Breast epithelium (tissue), 4 donors: ENCODE results near the gene ISLR2. TPM values are rescaled to one million over a fixed set of nuclear protein-coding genes. Genes with fewer than 3 reads are reported as not detected.
A peak's percentile ranks its signal among the peaks of the same experiment; 100 is the strongest.

Experiments
- DNase-seq, 2 donors: peaks; one replicate each; pipeline ENCODE4 v3.0.0-alpha.2; 2019; ENCODE audit warnings: low spot score in 2 of 2
- H3K27ac ChIP-seq, 2 donors: fragments of 200-600 bp; sonication (generic) in 1 of 2; one replicate each; pipeline ENCODE4 v1.5.1; 2016 to 2019; ENCODE audit warnings: mild to moderate bottlenecking in 1 of 2
- H3K27me3 ChIP-seq, 2 donors: fragments of 200-600 bp; sonication (generic) in 1 of 2; one replicate each; pipeline versions ENCODE4 v1.5.1 to v1.6.0; 2017 to 2019; ENCODE audit warnings: control low read depth in 1 of 2, mild to moderate bottlenecking in 1 of 2
- H3K36me3 ChIP-seq: fragments of 200-600 bp; one replicate; pipeline ENCODE4 v1.5.1; 2019
- H3K4me1 ChIP-seq, 2 donors: fragments of 200-600 bp; sonication (generic); one replicate each; pipeline ENCODE4 v1.5.1; 2016 to 2019; ENCODE audit warnings: control low read depth in 1 of 2
- H3K4me3 ChIP-seq, 3 donors: fragments of 200-600 bp; sonication (generic); 1 replicate in 2 of 3; 2 replicates in 1 of 3; pipeline ENCODE4 v1.5.1; 2016 to 2019; ENCODE audit warnings: mild to moderate bottlenecking in 3 of 3, moderate library complexity in 2 of 3
- H3K9me3 ChIP-seq, 2 donors: fragments of 200-600 bp; sonication (generic) in 1 of 2; one replicate each; pipeline ENCODE4 v1.5.1; 2016 to 2019; ENCODE audit warnings: control low read depth in 1 of 2
- POLR2A ChIP-seq: fragments of 450-650 bp; IDR thresholded peaks from one replicate; pipeline ENCODE4 v1.6.1; 2016; ENCODE audit warnings: antibody characterized with exemption, mild to moderate bottlenecking, moderate library complexity
- POLR2AphosphoS5 ChIP-seq, 3 donors: sonication (generic); formaldehyde crosslinking; IDR thresholded peaks; one replicate each; pipeline ENCODE4 v1.6.1; 2017; ENCODE audit warnings: antibody characterized with exemption in 3 of 3
- intact Hi-C: fragments of 100-400 bp; cut with DNase I; formaldehyde crosslinking; loops from one replicate; pipeline ENCODE4 v1.15.1; 2023; ENCODE audit warnings: low total_unique reads
- total RNA-seq, 3 donors: library from RNA; depleted of rRNA; stranded (reverse); fragments of >200 nt; gene quantifications; one replicate each; pipeline ENCODE4 v1.1.0, GENCODE V29; 2016
- TF ChIP-seq, protein P1 (sequence below), 3 donors: fragments of 450-650 bp; IDR thresholded peaks; one replicate each; pipeline ENCODE4 v1.5.1; 2016 to 2017; ENCODE audit warnings: antibody characterized with exemption in 3 of 3, mild to moderate bottlenecking in 3 of 3, moderate library complexity in 3 of 3

Gene ISLR2
- total RNA-seq, 3 donors from 2014 or later = 0.48 to 0.88 TPM; not detected in 1

DNA sequence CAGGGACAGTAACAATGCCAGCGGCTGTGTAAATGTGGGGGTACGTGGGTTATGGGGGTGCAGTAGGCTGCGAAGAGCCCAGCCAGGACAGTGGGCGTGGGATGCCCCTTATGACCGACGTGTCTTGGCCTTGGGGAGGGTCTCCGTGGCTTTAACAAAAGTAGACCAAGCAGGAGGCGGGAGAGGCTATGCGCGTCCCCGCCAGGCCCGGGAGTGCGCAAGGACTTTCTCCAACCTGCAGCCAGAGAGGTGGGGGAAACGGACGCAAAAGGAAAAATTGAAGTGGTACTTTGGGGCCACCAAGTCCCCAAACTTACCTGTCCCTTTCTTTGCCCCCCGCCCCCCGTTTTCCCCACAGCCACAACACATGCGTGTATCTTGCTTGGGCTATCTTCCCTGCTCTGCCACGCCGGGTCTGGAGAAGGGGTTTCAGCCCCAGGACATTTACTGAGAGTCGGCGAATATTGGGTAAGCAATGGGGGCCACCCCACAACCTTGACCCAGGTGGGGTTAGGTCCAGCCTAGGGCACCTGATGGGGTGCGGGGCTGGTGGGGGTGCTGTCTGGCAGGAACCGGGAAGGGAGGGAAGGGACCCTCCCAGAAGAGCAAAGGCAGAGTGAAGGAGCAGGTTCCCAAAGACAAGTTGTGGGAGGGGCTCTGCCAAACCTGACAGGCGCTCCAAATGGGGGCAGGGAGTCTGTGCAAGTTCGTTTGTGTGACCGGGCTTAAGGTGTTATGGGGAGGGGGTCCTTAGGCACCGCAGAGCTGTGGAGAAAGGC, 652 bp downstream of the ISLR2 start:
- Histone ChIP-seq H3K27ac (no peak overlapping the region), H3K4me1 (peaks cover 7 to 16% of the 10 kb centered on the region in 2 donors), H3K36me3 (no peaks in the 10 kb centered on the region), H3K27me3 (peaks cover 3 to 76% of the 10 kb centered on the region in 2 donors), H3K9me3 (peaks cover 10 to 25% of the 10 kb centered on the region in 2 donors), H3K4me3 (peak overlapping the region in 2 of 3 donors; percentile 45 to 66)
- no peak for DNase-seq
- intact Hi-C loops = no loop called here
- TF ChIP-seq POLR2A (no peak), POLR2AphosphoS5 (IDR thresholded peaks at IDR 0.05) (no peak)
- TF ChIP-seq, protein P1, sequence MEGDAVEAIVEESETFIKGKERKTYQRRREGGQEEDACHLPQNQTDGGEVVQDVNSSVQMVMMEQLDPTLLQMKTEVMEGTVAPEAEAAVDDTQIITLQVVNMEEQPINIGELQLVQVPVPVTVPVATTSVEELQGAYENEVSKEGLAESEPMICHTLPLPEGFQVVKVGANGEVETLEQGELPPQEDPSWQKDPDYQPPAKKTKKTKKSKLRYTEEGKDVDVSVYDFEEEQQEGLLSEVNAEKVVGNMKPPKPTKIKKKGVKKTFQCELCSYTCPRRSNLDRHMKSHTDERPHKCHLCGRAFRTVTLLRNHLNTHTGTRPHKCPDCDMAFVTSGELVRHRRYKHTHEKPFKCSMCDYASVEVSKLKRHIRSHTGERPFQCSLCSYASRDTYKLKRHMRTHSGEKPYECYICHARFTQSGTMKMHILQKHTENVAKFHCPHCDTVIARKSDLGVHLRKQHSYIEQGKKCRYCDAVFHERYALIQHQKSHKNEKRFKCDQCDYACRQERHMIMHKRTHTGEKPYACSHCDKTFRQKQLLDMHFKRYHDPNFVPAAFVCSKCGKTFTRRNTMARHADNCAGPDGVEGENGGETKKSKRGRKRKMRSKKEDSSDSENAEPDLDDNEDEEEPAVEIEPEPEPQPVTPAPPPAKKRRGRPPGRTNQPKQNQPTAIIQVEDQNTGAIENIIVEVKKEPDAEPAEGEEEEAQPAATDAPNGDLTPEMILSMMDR (IDR thresholded peaks at IDR 0.05) = no peak

DNA sequence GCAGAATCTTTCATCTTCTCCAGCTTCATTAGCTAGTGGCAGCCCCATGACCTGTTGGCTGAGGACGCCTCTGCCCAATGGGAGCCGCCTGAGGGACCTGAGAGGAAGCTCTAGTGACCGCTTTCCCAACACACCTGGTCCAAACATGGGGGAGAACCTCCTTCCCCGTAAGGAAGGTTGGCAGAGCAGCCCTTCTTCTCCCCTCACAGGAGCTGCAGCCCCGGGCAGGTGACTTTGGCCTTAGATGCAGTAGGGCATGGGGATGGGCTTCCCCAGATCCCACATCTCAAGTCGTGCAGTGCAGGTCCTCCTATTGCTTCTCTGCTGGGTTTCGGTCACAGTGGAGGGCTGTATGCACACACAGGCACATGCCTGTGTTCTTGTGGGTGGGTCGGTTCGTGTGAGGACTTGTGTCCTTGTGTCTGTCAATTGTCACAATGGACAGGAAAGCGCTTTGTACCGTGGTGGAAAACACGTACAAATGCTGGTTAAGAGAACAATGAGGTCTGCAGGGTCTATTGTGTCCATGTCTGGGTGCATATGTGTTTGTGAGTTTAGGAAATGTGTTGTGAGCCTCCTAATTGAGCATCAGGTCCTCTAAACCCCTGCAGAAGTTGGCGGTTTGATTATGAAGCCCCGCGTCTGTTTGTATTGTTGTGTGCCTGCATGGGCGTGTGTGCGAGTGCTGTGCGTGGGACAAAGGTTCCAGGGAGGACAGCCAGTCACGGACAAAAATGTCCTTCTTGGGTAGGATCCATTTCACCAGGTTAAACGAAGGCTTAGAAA, 1.4 kb downstream of the ISLR2 start:
- no peak for DNase-seq
- TF ChIP-seq POLR2A (no peak), POLR2AphosphoS5 (IDR thresholded peaks at IDR 0.05) (no peak)
- TF ChIP-seq, protein P1 (IDR thresholded peaks at IDR 0.05) = no peak
- Histone ChIP-seq H3K36me3 (no peaks in the 10 kb centered on the region), H3K9me3 (peaks cover 10 to 25% of the 10 kb centered on the region in 2 donors), H3K4me3 (no peak overlapping the region), H3K27me3 (peaks cover 3 to 75% of the 10 kb centered on the region in 2 donors), H3K27ac (no peak overlapping the region), H3K4me1 (peaks cover 7 to 16% of the 10 kb centered on the region in 2 donors)
- intact Hi-C loops = no loop called here

DNA sequence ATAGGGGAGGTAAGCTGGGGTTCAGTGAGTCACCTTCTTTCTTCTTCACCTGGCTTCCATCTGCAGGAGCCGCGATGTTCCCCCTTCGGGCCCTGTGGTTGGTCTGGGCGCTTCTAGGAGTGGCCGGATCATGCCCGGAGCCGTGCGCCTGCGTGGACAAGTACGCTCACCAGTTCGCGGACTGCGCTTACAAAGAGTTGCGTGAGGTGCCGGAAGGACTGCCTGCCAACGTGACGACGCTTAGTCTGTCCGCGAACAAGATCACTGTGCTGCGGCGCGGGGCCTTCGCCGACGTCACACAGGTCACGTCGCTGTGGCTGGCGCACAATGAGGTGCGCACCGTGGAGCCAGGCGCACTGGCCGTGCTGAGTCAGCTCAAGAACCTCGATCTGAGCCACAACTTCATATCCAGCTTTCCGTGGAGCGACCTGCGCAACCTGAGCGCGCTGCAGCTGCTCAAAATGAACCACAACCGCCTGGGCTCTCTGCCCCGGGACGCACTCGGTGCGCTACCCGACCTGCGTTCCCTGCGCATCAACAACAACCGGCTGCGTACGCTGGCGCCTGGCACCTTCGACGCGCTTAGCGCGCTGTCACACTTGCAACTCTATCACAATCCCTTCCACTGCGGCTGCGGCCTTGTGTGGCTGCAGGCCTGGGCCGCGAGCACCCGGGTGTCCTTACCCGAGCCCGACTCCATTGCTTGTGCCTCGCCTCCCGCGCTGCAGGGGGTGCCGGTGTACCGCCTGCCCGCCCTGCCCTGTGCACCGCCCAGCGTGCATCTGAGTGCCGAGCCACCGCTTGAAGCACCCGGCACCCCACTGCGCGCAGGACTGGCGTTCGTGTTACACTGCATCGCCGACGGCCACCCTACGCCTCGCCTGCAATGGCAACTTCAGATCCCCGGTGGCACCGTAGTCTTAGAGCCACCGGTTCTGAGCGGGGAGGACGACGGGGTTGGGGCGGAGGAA, 2.6 kb downstream of the ISLR2 start:
- intact Hi-C loops = loop anchor here (1.0 kb wide), 1 partner anchor 14 kb away; no protein-coding TSS in a partner anchor
- H3K4me1 ChIP-seq = peaks cover 7 to 17% of the 10 kb centered on the region in 2 donors
- H3K36me3 ChIP-seq = no peaks in the 10 kb centered on the region
- H3K27me3 ChIP-seq = peaks cover 3 to 79% of the 10 kb centered on the region in 2 donors
- no peak overlapping the region for H3K4me3 ChIP-seq
- H3K27ac ChIP-seq = no peak overlapping the region
- peaks cover 10 to 25% of the 10 kb centered on the region in 2 donors for H3K9me3 ChIP-seq
- no peak for TF ChIP-seq POLR2AphosphoS5 (IDR thresholded peaks at IDR 0.05)
- TF ChIP-seq, protein P1 (IDR thresholded peaks at IDR 0.05) = no peak
- no peak for TF ChIP-seq POLR2A
- DNase-seq = no peak

DNA sequence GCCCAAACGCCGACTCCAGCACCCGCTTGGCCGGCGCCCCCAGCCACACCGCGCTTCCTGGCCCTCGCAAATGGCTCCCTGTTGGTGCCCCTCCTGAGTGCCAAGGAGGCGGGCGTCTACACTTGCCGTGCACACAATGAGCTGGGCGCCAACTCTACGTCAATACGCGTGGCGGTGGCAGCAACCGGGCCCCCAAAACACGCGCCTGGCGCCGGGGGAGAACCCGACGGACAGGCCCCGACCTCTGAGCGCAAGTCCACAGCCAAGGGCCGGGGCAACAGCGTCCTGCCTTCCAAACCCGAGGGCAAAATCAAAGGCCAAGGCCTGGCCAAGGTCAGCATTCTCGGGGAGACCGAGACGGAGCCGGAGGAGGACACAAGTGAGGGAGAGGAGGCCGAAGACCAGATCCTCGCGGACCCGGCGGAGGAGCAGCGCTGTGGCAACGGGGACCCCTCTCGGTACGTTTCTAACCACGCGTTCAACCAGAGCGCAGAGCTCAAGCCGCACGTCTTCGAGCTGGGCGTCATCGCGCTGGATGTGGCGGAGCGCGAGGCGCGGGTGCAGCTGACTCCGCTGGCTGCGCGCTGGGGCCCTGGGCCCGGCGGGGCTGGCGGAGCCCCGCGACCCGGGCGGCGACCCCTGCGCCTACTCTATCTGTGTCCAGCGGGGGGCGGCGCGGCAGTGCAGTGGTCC, 3.5 kb downstream of the ISLR2 start:
- Histone ChIP-seq H3K27me3 (peaks cover 3 to 70% of the 10 kb centered on the region in 2 donors), H3K9me3 (peaks cover 10 to 25% of the 10 kb centered on the region in 2 donors), H3K4me1 (peaks cover 7 to 15% of the 10 kb centered on the region in 2 donors), H3K36me3 (no peaks in the 10 kb centered on the region), H3K4me3 (no peak overlapping the region), H3K27ac (no peak overlapping the region)
- intact Hi-C loops = loop anchor here (1.0 kb wide), 1 partner anchor 15 kb away; no protein-coding TSS in a partner anchor
- TF ChIP-seq POLR2A (no peak), POLR2AphosphoS5 (IDR thresholded peaks at IDR 0.05) (no peak)
- TF ChIP-seq, protein P1 (IDR thresholded peaks at IDR 0.05) = no peak
- no peak for DNase-seq
